SH-SY5Y (cell line): ENCODE measurements around the gene FRMD7.

Source experiments
- GATA2 ChIP-seq: IDR thresholded peaks from 2 replicates; pipeline ENCODE4 v1.6.1; 2011; ENCODE audit warnings: mild to moderate bottlenecking, low read depth, low read length
- GATA3 ChIP-seq: IDR thresholded peaks from 2 replicates; pipeline ENCODE4 v1.6.1; 2011; ENCODE audit warnings: low read depth, mild to moderate bottlenecking, low read length, moderate library complexity

The FRMD7 gene

GRCh38 chrX:132127743-132128142, at the start of gene FRMD7:
TSS of gene FRMD7 (minus strand) at chrX:132128020. CDS start at chrX:132127844, 176 bp downstream.
- TF ChIP-seq GATA2: no peak
- TF ChIP-seq GATA3: no peak

GRCh38 chrX:132173647-132174046, 45.8 kb upstream of the FRMD7 start:
- TF ChIP-seq GATA3 (no peak), GATA2 (no peak)

- TF ChIP-seq GATA3: no peak
- TF ChIP-seq GATA2: no peak
Measured at GRCh38 chrX:132171881-132172280, 44.1 kb upstream of the FRMD7 start.

GRCh38 chrX:132171478-132171877, 43.7 kb upstream of the FRMD7 start:
- TF ChIP-seq GATA3: no peak
- no peak for TF ChIP-seq GATA2

GRCh38 chrX:132169554-132169953, 41.7 kb upstream of the FRMD7 start:
- no peak for TF ChIP-seq GATA3
- no peak for TF ChIP-seq GATA2

- TF ChIP-seq GATA3 (no peak), GATA2 (no peak)
Measured at GRCh38 chrX:132165651-132166050, 37.8 kb upstream of the FRMD7 start.

GRCh38 chrX:132165005-132165404, 37.2 kb upstream of the FRMD7 start:
- no peak for TF ChIP-seq GATA2
- no peak for TF ChIP-seq GATA3

GRCh38 chrX:132153166-132153565, 25.3 kb upstream of the FRMD7 start:
- TF ChIP-seq GATA2 (no peak), GATA3 (no peak)

GRCh38 chrX:132146456-132146855, 18.6 kb upstream of the FRMD7 start:
- TF ChIP-seq GATA3: no peak
- no peak for TF ChIP-seq GATA2

GRCh38 chrX:132144061-132144460, 16.2 kb upstream of the FRMD7 start:
- TF ChIP-seq GATA2 (no peak), GATA3 (no peak)

GRCh38 chrX:132125906-132126305, 1.9 kb downstream of the FRMD7 start:
- TF ChIP-seq GATA3 (no peak), GATA2 (no peak)

- no peak for TF ChIP-seq GATA2
- no peak for TF ChIP-seq GATA3
Measured at GRCh38 chrX:132120913-132121312, 6.9 kb downstream of the FRMD7 start.

- no peak for TF ChIP-seq GATA2
- no peak for TF ChIP-seq GATA3
Measured at GRCh38 chrX:132119821-132120515, 7.9 kb downstream of the FRMD7 start.

- TF ChIP-seq GATA3: no peak
- no peak for TF ChIP-seq GATA2
Measured at GRCh38 chrX:132119283-132119682, 8.5 kb downstream of the FRMD7 start.

GRCh38 chrX:132118358-132118757, 9.5 kb downstream of the FRMD7 start:
- no peak for TF ChIP-seq GATA3
- TF ChIP-seq GATA2: no peak

- TF ChIP-seq GATA3 (no peak), GATA2 (no peak)
Measured at GRCh38 chrX:132115792-132116191, 12.0 kb downstream of the FRMD7 start.
